Measurements from ENCODE around the gene PITPNC1.

- TF ChIP-seq SUZ12 (IDR thresholded peaks at IDR 0.05; ENCODE audit: extremely low read depth, insufficient read depth, insufficient read length), result no peak
- no peak for TF ChIP-seq YY1 (IDR thresholded peaks at IDR 0.05; ENCODE audit: insufficient read depth, insufficient read length)
- TF ChIP-seq ZNF274 (IDR thresholded peaks at IDR 0.05; ENCODE audit: low read depth, low read length), result no peak
These were observed 138.5 kb downstream of the PITPNC1 start for GRCh38 chr17:67515490-67516083.
